ENCODE measurements around the gene TAPT1.
A peak's percentile ranks its signal among the peaks of the same experiment; 100 is the strongest.
"Not testable (repeated sequence)": the region's sequence is repeated elsewhere in the genome, so short reads cannot be mapped to it uniquely, and the experiment has no call there.

Gene TAPT1, protein sequence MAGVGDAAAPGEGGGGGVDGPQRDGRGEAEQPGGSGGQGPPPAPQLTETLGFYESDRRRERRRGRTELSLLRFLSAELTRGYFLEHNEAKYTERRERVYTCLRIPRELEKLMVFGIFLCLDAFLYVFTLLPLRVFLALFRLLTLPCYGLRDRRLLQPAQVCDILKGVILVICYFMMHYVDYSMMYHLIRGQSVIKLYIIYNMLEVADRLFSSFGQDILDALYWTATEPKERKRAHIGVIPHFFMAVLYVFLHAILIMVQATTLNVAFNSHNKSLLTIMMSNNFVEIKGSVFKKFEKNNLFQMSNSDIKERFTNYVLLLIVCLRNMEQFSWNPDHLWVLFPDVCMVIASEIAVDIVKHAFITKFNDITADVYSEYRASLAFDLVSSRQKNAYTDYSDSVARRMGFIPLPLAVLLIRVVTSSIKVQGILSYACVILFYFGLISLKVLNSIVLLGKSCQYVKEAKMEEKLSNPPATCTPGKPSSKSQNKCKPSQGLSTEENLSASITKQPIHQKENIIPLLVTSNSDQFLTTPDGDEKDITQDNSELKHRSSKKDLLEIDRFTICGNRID

DNA sequence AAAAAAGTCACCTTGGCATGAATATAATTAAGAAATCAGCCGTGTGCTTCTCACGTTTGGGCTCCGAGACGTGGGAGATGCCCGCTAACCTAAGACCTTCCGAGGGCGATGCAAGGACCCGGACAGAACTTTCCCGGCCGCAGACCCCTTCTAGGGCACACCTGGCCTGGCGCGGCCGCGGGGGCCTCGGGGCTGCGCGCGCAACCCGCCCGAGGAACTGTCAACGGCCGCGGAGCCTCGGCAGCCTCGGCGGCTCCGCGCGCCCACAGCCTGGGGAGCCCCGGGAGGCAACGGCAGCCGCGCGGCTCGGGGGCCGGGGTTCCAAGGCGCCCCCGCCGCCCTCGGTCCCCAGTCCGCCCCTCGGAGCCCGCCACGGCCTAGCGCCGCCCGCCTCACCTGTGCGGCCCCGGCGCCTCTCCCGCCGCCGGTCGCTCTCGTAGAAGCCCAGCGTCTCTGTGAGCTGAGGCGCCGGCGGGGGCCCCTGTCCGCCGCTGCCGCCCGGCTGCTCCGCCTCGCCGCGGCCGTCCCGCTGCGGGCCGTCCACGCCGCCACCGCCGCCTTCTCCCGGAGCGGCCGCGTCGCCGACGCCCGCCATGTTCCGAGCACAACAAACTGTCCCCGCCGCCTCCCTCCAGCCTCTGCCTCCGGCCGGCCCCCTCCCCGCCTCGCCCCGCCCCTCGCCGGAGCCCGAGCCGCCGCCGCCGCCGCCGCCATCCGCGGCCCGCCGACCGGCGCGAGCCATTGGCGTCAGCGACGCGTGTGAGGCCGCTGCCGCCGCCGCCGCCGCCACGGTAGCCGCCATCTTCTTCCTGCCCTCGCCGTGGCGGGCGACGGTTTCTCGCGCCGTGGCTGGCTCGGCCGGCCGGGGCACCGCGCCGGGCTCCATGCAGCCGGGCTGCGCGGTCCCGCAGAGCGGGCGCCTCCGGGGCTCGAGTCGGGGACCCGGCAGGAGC is at the start of gene TAPT1:
TAPT1 (minus strand) TSS at position 609 of the 953 bp plus-strand sequence; CDS start at position 595, 14 bp downstream.
- peak; percentile 73 for DNase-seq (ENCODE audit: low spot score)

DNA sequence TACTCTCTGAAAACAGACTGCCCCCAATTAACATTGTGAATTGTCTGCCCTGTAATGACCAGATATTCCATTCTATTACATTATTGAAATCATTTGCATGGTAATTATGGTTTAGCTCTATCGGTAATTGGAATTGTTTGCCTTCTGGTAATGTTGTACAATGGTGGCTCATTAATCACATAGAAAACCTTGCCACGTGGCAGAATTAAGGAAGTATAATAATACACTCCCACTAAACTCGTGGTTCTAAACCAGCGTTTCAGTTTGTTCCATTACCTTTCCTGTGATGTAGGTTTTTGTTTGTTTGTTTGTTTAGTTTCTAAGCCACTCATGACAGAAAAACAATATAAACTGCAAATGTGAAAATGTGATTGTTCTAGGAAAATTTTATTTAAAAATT is 45.1 kb upstream of the TAPT1 start:
- no peak for DNase-seq (ENCODE audit: low spot score)

DNA sequence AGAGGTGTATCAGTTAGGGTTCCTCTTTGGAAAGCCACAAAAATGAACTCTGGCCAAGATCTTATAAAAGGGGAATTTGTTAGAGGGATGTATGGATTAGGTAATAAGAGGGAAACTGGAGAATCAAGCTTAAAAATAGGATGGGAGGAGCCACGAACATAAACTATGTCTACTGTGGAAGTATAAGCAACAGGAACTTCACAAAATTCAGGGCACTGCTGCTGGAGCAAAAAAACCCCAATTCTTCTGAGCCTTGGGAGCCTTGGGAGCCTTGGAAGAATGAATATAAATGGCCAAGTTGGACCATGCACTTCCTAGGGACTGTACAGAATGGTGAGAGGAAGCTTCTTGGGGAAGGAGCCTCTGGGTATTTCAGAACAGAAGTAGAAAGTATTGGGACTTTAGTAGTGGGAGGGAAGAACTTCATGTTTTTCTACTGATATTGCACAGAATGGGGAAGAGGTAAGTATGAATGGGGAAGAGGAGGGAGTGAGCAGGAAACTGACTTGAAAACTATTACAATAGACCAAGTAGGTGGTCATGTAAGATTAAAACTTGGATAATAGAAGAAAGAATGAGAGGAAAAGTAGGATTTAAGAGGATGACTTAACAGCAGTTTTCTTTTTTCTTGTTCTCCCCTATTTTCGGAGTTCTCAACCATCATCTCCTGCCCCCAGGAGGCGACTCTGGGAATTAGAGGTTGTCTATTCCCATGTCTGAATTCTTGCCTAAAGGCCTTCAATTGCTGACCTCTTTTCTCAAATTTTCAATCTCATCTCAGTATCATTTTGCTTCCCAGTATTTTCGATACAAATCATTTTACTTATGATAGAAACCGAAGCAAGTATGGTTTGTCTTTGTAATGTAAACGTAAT is 44.4 kb upstream of the TAPT1 start:
- peak; percentile 32 for DNase-seq (ENCODE audit: low spot score)

DNA sequence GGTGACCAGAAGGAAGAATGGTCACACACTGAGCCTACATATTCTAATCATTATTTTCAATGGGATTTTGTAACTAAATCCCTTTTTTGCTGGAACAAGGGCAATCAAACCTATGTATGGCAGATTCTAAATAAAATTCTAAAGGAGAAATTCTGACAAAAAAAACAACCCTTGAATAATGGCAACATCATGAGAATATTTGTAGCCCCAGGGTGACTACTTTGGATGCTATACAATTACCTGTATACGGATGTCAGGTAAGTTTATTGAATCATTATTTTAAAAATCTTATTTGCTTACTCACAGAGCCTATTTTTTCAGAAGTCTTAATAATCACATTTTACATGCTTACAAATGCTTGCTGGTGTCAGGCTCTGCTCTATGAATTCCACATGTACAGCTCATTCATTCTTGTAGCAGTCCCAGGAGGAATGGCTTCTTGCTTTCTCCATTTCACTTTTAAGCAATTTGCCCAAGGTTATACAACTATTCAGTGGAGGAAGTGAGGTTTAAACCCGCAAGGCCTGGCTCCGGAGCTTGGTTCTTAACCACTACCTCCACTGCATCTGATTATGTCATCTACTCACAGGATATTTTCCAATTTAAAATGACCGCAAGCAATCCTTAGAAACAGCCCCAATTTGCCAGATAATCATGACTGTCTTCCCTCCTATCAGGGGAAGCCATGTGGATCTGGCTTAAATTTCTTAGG is 43.6 kb upstream of the TAPT1 start:
- DNase-seq (ENCODE audit: low spot score): not testable (repeated sequence)

DNA sequence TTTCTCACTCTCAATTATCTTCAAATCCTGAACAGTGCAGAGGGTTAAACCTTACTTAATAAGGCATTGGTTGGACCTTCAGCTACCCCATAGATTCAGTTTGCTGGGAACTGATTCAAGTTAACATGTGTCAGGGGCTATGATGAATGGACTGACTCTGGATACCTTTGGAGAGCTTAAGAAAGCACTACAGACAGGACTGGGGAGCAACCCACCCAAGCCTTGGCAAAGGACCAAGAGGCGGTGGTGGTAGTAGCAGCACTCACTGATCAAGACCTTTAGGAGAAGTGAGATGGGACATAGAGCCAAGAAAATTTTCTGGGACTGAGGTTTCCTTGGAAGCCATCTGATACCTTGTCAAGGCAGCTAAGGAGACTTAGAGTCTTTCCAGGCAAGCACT is 43.0 kb upstream of the TAPT1 start:
- DNase-seq (ENCODE audit: low spot score): no peak

DNA sequence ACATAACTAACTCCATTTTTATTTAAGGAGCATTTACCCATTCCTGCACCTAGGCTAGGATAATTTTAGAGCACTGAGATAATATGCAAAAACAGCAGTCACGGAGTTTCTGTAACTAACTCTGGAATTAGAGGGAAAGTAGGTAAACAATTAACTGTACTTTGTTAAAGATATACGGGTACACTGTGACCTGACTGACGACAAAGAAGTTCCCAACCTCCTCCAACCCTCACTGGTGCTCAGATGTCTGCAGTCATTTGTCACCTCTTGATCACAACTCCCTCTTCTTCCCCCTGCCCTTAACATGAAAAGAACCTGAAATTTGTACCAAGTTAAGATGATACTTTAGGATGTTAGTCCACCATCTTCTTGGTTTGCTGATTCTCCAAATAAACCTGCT is 42.0 kb upstream of the TAPT1 start:
- DNase-seq (ENCODE audit: low spot score): no peak

DNA sequence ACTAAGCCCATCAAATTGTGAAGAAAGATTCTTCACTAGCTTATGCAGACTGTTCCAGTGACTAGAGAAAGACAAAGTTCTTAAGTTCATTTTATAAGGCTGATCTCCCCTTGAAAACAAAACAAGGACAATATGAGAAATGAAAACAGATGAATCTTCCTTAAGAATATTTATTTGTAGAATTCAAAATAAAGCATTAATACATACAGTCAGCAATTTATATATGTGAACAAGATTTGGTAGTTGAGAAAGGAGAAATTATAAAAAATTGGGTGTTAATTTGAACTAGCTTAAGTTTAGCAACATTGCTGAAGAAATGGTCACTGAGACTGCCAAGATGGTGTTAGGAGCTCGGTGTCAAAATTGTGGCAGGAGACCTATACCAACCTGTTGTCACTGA is 41.4 kb upstream of the TAPT1 start:
- DNase-seq (ENCODE audit: low spot score): no peak

DNA sequence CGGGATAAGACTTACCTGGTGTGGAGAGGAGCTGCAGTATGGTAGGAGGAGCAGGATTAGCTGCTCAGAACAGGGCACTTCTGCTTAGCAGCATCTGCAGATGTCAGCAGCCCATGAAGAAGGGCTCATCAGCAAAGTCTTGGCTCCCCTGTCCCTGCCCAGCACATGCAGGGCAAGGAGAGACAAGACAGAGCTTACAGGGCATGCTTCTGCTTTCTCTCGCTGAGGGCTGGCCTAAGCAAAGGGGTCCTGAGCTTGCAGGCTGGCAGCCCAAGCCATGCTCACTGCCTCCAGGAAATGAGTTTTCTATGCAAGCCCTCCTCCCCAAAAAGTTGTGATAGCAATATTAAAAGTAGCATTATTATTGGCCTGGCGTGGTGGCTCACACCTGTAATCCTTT is 39.5 kb upstream of the TAPT1 start:
- no peak for DNase-seq (ENCODE audit: low spot score)

DNA sequence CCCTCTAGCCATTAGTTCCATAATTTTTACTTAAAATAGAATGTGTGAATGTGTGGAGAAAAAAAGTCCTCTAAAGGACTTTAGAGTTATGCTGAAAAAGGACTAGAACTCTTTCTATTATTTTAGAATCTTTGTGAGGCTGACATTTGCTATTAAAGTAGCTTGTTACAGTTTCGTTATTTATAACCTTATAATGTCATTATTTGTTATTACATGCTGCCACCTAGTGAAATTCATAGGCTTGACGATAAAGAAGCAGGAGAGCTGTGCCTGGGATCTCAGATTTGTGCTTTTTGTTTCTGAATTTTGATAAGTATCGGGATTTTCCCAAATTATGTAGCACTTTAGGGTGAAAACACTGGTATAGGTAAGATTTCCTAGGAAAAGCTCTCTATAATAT is 38.5 kb upstream of the TAPT1 start:
- peak; percentile 68 for DNase-seq (ENCODE audit: low spot score)

DNA sequence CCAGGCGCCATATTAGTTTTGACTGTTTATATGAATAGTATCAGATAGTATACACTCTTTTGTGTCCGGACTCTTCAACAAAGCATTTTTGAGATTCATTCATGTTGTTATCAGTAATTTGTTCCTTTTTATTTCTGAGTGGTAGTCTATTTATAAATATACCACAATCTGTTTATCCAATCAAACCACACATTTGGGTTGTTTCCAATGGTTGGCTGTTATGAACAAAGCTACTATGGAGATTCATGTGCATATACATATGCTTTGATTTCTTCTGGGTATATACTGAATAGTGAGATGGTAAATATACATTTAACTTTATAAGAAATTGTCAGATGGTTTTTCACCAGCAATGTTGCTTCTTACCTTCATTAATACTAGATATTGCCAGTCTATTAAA is 36.8 kb upstream of the TAPT1 start:
- no peak for DNase-seq (ENCODE audit: low spot score)

DNA sequence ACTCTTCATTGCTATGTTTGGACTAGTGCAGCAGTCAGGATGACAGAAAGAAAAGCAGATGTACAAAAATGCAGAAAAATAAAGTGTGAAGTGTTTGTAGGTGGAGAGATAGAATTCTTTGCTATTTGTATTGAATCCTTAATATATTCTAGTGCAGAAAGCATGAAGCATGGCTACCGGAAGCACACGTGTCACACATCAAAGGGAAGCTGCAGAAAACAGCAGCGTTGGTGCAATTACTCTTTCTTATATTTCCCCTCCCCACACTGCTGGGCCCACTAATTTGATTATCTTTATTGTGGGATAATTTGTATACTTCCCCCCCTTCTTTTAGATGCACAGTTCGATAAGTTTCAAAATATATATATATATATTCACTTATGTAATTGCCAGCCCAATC is 35.9 kb upstream of the TAPT1 start:
- DNase-seq (ENCODE audit: low spot score): no peak

DNA sequence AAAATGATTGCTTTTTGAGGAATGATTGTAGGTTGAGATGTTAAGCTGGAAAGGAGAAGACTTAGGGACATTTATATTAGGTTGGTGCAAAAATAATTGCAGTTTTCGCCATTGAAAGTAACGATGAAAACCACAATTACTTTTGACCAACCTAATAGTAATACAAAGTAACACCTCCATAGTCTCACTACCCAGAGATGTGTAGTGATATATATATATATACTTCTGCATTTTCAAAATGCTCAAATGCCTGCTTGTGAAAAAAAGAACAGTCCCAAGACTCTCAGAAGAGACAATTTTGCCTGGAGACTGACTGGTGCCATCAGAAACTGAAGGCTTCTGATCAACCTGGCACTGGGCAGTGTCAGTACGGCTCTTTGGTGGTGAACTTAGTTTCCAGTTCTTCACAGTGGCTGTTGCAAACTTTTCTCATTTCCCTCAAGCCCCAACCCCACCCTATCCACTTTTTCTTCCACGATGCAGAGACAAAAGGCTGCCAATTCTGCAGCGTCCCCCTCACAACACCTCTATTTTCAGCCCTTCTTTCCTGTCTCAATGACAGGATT is 35.1 kb upstream of the TAPT1 start:
- no peak for DNase-seq (ENCODE audit: low spot score)

DNA sequence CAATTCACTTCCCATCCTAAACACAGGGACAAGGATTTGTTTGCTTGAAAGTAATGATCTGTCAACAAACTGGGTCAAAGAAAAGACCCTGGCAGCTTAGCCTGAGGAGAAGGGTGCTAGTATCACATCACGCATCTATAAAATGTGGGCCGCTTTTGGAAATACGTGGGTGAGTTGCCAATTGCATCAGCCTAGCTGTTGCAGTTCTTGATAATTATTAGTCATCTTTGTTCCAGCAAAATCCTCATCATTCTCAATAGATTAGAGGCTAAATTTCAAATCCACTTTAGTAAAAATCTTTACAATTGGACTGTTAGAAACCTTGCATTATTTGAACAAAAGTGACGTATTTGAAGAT is 33.6 kb upstream of the TAPT1 start:
- no peak for DNase-seq (ENCODE audit: low spot score)

DNA sequence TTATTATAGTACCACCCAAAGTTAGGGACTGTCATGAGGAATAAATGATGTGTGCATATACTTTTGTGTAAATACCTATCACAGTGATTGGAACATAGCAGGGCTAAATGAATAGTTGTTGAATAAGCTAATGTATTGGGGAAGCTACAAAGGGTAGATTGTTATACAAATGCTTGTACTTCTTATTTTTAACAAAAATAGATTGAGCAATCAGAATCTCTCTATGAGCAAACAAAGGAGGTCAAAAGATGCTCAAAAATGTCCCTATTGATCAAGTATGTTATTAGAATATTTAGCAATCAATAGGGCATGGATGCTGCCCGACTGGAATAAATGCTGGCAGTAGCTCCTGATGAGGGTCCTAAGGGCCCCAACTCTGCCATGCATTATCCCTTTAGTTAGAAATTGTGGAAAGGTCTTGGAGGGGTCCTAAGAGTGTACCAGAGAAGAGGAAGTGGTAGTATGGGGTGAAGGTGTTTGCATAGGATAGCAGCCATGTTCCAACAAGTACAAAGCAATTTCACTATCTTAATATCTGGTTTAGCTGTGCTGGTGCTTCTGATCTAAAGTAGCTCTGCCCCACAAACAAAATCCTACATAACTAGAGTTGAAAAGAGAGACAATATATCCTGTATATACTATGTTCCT is 33.1 kb upstream of the TAPT1 start:
- no peak for DNase-seq (ENCODE audit: low spot score)

DNA sequence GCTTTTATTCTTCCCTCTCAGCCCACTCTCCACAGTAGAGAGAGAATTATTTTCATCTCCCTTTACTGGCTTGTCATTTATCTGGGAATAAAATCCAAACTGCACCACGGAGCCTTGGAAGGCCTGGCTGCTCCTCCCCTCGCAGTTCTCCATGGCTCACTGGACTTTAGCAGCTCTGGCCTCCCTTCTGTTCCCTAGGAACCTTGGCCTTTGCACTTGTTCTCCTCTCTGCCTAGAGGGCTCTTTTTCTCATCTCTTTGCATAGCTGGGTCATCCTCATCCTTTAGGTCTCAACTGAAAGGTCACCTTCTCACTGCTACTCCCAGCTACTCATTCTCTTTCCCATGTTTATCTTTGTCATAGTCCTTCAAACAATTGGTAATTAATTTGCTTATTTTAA is 31.3 kb upstream of the TAPT1 start:
- no peak for DNase-seq (ENCODE audit: low spot score)

DNA sequence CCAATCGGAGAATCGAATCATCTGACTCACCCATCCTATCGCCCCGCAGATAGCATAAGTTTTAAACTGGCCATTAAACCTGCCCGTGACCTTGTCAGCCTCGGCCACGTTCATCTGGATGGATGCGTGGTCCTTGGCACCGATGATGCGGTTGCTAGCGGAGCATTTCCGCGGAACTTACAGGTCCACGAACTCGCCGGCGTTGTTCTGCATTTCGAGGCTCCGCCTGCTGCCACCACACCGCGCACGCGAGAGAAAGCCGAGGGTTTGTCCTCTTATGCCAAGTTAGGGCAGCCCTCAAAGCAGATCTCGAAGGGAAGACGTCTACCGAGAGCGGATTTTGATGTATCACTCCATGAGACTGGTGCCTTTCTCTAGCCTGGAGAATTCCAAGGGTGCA is 30.1 kb upstream of the TAPT1 start:
- no peak for DNase-seq (ENCODE audit: low spot score)

DNA sequence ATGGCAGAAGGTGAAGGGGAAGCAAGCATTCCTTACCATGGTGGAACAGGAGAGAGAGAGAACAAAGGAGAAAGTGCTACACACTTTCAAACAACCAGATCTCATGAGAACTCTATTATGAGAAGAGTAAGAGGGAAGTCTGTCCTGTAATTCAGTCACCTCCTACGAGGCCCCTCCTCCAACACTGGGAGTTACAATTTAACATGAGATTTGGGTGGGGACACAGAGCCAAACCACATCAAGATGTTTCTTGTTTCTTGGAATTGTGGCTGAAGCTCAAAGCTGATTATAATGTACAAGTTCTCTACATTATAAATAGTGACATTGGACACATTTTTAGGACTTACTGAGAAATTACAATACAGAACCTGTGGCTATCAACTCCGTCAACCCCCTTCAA is 29.5 kb upstream of the TAPT1 start:
- DNase-seq (ENCODE audit: low spot score): no peak

DNA sequence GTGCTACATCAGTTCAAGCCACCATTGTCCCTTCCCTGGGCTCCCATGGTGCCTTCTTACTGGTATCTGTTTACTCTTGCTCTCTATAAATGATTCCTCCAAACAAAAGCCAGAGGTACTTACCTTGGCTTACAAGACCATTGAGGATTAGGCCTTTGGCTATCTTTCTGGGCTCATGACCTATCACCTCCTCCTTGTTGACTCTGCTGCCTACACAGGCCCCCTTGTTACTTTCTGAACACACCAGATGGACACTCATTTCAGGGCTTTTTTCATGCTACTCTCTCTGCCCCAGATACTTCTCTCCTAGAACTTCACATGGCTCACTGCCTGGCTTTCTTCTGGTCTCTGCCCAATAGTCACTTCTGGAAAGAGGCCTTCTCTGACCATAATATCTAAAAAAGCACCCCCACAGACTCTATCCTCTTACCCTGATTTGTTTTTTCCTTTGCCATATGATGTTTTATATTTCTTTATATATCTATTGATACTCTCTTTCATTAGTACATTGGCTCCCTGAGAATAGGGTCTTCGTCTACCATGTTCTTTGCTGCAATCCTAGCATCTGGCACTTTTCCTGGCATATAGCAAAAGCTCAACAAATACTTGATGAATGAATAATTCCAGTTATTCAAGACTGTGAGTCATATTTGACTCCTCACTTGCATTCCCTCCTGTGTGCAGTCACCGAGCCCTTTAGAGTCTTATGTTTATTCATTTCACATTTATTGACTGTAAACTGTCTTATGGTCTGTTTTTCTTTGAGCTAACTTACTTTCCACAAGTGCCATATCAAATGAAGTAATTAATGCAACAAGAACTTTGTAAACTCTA is 27.1 kb upstream of the TAPT1 start:
- DNase-seq (ENCODE audit: low spot score): no peak

DNA sequence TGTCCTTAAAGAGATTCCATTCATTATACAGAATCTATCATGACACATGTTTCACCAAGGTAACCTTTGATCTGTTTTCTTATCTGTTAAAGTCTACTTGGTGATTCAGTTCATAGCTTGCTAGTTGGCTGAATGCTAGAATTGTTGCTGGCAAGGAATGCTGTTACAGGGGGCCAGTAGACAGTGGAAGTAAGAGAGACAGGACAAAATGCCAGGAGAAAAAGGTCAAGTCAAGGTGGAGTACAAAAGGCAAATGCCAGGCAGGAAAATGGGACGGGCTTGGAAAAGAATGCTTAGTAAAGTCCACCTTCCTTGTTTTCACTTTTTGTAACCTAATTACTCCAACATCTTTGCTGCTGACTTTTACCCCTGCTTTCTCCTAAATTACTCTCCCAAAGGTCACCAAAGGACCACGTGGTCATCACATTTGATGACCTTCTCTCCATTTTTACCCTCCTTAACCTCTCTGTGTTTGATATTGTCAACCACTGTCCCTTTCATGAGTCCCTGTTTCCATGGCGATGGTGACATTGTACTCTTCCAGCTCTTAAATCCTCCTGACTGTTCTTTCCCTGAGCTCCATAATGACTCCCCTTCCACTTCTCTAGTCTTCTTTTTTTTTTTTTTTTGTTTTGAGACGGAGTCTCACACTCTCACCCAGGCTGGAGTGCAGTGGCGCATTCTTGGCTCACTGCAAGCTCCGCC is 24.5 kb upstream of the TAPT1 start:
- no peak for DNase-seq (ENCODE audit: low spot score)

All from globus pallidus (tissue), 1 donor.